H1 (cell line): ENCODE data around the gene ZBTB22. TPM values are rescaled to one million over a fixed set of nuclear protein-coding genes. Genes with fewer than 3 reads are reported as not detected.

Experiments used
- polyA plus RNA-seq, 7 experiments: library from polyadenylated mRNA; depleted of rRNA in 3 of 7; stranded (reverse) in 5 of 7; unstranded in 2 of 7; fragments of >200 nt in 5 of 7; fragments of 200-250 nt in 2 of 7; gene quantifications; 1 replicate in 5 of 7; 2 replicates in 1 of 7; 4 replicates in 1 of 7; pipeline versions ENCODE4 v1.2.1 to v1.2.3, GENCODE V29; 2011 to 2013; ENCODE audit warnings: missing spikeins in 2 of 7, mixed read lengths in 2 of 7
- total RNA-seq: library from RNA; stranded (reverse); fragmentation: NEBNext Ultra II Directional; extraction: Animal tissue kit (Norgen Biotek cat#: 25700); gene quantifications from 2 replicates; pipeline ENCODE4 v1.2.1, GENCODE V29; 2021
- TF ChIP-seq, protein P1 (sequence below): IDR thresholded peaks from 2 replicates; pipeline ENCODE4 v1.6.1; 2011; ENCODE audit warnings: low read depth, mild to moderate bottlenecking, low read length; ENCODE audit not compliant: insufficient read depth
- TF ChIP-seq, protein P2 (sequence below): IDR thresholded peaks from 2 replicates; pipeline ENCODE4 v1.6.1; 2012; ENCODE audit warnings: inconsistent platforms

ZBTB22 gene
- total and polyA plus RNA-seq, 2 of the 8 experiments (the other 6 are each of a cell fraction or from before 2014, with no cell fraction given): 7.4 to 9.9 TPM

DNA sequence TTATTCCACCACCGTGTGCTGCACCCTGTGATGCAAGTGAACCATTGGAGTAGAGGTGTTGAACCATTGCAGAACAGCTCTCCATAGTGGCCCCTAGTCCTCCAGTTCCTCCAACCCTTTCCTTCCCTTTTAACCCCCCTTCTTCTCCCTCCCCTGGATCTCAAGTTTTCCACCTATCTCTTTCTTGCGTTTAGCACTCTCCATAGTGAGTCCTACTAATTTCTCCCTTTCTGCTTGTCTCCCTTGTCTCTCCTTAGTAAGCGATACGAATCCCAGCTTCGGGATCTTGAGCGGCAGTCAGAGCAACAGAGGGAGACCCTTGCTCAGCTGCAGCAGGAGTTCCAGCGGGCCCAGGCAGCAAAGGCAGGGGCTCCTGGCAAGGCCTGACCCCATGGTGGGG is 27.1 kb downstream of the ZBTB22 start (continued):
- TF ChIP-seq, protein P1, sequence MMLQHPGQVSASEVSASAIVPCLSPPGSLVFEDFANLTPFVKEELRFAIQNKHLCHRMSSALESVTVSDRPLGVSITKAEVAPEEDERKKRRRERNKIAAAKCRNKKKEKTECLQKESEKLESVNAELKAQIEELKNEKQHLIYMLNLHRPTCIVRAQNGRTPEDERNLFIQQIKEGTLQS: no peak
- TF ChIP-seq, protein P2, sequence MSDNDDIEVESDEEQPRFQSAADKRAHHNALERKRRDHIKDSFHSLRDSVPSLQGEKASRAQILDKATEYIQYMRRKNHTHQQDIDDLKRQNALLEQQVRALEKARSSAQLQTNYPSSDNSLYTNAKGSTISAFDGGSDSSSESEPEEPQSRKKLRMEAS: no peak
- TF ChIP-seq, all 59 proteins: peak for 0
